D721Med (cell line): ENCODE measurements around the gene MCM3AP.

ENCODE experiments used
- DNase-seq: peaks from one replicate; pipeline ENCODE4 v3.0.0; 2011; ENCODE audit warnings: low spot score; ENCODE audit not compliant: insufficient read length
- FAIRE-seq: peaks from 2 replicates; lab custom pipeline; 2011; peaks lifted over from hg19 to GRCh38; lab: Jason Lieb, UNC
- TF ChIP-seq, protein P1 (sequence below): IDR thresholded peaks from 2 replicates; pipeline ENCODE4 v1.5.1; 2012; ENCODE audit warnings: mild to moderate bottlenecking, control low read depth; ENCODE audit not compliant: insufficient read depth; ENCODE audit errors: missing control alignments

Gene MCM3AP

GRCh38 chr21:46212721-46213484 lies 72.5 kb downstream of the MCM3AP start:
- TF ChIP-seq, protein P1, sequence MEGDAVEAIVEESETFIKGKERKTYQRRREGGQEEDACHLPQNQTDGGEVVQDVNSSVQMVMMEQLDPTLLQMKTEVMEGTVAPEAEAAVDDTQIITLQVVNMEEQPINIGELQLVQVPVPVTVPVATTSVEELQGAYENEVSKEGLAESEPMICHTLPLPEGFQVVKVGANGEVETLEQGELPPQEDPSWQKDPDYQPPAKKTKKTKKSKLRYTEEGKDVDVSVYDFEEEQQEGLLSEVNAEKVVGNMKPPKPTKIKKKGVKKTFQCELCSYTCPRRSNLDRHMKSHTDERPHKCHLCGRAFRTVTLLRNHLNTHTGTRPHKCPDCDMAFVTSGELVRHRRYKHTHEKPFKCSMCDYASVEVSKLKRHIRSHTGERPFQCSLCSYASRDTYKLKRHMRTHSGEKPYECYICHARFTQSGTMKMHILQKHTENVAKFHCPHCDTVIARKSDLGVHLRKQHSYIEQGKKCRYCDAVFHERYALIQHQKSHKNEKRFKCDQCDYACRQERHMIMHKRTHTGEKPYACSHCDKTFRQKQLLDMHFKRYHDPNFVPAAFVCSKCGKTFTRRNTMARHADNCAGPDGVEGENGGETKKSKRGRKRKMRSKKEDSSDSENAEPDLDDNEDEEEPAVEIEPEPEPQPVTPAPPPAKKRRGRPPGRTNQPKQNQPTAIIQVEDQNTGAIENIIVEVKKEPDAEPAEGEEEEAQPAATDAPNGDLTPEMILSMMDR = no peak
- DNase-seq (no peak), FAIRE-seq (no peak)

DNA sequence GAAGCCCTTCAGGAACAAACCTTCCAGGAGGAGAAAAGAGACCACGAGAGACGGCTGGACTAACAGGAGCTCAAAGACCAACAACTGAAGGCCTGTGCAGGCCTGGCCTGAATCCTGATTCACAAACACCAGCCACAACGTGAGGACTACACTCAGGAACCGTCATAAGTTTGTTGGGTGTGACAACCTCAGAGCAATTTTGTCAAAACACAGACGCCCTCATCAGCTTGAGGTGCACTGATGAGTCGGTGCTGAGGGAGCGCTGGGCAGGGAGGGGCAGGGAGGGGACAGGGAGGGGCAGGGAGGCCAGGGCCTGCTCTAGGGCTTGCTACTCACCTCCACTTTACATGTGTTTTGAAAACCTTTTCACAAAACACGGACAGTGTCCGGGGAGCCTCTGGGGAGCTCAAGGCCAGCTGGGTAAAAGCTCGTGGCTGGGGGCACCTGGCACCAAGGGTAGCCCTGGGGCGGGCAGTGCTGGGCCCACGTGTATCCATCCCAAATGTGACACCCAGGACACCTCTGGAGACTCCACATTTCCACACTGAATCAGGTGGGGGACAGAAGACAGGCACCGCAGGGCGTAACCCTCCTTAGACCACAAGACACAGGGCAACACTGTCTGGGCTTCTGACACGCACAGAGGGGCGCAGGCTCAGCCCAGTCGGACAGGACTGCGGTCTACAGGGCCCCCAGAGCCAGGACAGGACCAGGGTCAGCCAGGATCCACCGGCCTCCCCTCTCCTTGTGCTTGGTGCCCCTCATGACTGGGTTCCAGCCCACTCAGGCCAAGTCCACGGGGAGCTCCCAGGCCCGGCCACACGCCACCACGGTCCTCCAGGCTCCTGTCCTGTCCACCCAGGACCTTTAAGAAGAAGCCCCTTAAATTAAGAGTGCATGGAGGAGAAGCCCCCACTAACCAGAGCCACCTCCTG lies 73.4 kb downstream of the MCM3AP start:
- no peak for DNase-seq
- TF ChIP-seq, protein P1 = no peak
- no peak for FAIRE-seq

GRCh38 chr21:46211376-46211775 lies 74.0 kb downstream of the MCM3AP start:
- FAIRE-seq = no peak
- no peak for DNase-seq
- TF ChIP-seq, protein P1 = no peak

DNA sequence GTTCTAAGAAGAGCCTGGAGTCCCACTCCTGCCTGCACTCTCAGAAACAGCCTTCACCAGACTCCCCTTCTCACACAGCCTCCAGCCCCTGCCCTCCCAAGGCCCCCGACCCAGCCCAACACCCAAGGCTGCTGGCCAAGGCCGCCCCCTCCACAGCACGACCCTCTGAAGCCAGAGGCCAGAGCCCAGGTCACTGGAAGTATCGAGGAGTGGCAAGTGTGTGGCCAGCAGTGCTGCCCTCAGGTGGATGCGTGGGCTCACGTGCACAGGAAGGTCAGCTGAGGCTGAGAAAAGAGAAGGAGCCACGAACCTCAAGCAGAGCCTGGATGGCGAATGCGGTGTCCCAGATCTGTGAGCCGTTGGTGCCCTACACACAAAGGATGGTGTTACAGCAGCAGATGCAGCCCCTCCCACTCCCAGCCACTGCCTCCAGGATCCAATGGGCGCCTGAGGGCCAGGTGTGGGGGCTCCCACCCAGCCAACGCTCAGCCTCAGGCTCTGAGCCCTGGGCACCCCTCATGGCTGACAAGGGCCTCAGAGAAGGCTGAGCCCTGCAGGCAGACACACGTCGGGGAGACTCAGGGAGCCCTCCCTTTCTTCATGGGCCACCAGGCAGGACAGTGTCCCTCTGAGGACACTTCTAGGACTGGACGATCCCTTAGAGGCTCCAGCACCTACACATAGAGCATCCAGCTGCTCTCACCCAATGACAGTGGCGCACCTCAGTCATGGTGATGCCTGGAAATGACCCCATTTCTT lies 74.9 kb downstream of the MCM3AP start:
- DNase-seq (no peak), FAIRE-seq (no peak)
- TF ChIP-seq, protein P1 = no peak

DNA sequence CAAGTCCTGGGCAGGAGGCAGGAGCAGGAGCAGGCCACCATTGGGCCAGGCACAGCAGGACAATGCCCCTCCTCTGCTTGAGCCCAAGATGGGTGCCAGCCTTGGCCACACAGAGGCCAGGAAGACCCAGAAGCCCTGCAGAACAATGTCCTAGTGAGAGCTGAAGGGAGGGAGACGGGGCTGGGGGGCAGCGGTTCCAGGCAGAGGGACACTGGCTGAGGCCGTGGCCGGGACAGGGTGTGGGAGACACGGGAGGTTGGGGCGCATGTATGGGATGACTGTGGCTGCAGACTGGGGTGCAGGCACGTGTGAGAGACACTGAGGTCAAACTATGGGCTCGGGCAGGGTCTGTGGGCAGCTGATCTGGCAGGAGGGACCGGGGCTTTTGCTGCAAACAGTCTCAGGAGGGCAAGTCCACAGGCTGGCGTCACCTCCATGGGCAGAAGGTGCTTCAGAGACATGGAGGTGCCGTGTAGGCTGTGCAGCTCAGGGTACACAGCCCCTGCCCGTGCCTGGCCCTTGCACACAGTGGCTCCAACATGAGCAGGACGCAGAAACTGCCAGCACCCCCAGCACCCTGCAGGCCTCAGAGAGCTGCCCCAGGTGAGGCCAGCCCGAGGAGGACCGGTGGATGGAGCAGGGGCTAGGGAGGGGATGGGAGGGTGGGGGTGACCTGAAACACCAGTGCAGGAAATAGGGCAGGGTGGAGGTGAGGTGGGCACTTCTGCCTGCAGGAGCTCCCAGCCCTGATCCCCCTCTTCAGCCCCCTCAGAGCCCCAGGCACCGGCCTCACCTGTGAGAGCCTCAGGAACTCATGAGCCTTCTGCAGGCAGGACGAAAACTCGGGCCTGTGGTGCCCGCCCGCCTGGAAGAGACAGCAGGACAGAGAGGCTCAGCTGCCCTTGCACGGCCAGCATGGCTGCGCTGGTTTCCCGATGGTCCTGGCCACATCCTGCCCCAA lies 76.4 kb downstream of the MCM3AP start:
- no peak for FAIRE-seq
- TF ChIP-seq, protein P1 = no peak
- no peak for DNase-seq
